ENCODE results near the gene MAP3K7. TPM values are rescaled to one million over a fixed set of nuclear protein-coding genes. Genes with fewer than 3 reads are reported as not detected.
A peak's percentile ranks its signal among the peaks of the same experiment; 100 is the strongest.

MAP3K7 gene
- total and polyA plus RNA-seq, 2 of the 8 experiments (the other 6 are each of a cell fraction or from before 2014, with no cell fraction given) = 27.3 to 34.8 TPM

DNA sequence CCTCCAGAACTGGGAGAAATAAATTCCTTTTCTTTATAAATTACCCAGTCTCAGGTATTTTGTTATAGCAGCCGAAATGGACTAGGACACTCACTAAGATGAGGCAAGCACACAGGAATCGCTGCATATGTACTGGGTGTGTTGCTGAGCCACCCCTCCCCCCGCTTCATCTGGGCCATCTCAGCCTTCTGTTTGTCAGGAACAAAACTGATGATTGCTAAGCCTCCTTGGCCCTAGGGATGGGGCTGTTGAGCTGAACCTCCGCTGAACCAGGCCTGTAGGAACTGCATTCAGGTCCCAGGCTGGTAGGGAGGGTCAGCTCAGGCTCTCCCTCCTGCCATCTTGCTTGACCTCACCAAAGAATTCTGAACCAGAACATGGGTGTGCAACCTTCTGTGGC is 108.6 kb downstream of the MAP3K7 start (continued):
- TF ChIP-seq, protein P1, sequence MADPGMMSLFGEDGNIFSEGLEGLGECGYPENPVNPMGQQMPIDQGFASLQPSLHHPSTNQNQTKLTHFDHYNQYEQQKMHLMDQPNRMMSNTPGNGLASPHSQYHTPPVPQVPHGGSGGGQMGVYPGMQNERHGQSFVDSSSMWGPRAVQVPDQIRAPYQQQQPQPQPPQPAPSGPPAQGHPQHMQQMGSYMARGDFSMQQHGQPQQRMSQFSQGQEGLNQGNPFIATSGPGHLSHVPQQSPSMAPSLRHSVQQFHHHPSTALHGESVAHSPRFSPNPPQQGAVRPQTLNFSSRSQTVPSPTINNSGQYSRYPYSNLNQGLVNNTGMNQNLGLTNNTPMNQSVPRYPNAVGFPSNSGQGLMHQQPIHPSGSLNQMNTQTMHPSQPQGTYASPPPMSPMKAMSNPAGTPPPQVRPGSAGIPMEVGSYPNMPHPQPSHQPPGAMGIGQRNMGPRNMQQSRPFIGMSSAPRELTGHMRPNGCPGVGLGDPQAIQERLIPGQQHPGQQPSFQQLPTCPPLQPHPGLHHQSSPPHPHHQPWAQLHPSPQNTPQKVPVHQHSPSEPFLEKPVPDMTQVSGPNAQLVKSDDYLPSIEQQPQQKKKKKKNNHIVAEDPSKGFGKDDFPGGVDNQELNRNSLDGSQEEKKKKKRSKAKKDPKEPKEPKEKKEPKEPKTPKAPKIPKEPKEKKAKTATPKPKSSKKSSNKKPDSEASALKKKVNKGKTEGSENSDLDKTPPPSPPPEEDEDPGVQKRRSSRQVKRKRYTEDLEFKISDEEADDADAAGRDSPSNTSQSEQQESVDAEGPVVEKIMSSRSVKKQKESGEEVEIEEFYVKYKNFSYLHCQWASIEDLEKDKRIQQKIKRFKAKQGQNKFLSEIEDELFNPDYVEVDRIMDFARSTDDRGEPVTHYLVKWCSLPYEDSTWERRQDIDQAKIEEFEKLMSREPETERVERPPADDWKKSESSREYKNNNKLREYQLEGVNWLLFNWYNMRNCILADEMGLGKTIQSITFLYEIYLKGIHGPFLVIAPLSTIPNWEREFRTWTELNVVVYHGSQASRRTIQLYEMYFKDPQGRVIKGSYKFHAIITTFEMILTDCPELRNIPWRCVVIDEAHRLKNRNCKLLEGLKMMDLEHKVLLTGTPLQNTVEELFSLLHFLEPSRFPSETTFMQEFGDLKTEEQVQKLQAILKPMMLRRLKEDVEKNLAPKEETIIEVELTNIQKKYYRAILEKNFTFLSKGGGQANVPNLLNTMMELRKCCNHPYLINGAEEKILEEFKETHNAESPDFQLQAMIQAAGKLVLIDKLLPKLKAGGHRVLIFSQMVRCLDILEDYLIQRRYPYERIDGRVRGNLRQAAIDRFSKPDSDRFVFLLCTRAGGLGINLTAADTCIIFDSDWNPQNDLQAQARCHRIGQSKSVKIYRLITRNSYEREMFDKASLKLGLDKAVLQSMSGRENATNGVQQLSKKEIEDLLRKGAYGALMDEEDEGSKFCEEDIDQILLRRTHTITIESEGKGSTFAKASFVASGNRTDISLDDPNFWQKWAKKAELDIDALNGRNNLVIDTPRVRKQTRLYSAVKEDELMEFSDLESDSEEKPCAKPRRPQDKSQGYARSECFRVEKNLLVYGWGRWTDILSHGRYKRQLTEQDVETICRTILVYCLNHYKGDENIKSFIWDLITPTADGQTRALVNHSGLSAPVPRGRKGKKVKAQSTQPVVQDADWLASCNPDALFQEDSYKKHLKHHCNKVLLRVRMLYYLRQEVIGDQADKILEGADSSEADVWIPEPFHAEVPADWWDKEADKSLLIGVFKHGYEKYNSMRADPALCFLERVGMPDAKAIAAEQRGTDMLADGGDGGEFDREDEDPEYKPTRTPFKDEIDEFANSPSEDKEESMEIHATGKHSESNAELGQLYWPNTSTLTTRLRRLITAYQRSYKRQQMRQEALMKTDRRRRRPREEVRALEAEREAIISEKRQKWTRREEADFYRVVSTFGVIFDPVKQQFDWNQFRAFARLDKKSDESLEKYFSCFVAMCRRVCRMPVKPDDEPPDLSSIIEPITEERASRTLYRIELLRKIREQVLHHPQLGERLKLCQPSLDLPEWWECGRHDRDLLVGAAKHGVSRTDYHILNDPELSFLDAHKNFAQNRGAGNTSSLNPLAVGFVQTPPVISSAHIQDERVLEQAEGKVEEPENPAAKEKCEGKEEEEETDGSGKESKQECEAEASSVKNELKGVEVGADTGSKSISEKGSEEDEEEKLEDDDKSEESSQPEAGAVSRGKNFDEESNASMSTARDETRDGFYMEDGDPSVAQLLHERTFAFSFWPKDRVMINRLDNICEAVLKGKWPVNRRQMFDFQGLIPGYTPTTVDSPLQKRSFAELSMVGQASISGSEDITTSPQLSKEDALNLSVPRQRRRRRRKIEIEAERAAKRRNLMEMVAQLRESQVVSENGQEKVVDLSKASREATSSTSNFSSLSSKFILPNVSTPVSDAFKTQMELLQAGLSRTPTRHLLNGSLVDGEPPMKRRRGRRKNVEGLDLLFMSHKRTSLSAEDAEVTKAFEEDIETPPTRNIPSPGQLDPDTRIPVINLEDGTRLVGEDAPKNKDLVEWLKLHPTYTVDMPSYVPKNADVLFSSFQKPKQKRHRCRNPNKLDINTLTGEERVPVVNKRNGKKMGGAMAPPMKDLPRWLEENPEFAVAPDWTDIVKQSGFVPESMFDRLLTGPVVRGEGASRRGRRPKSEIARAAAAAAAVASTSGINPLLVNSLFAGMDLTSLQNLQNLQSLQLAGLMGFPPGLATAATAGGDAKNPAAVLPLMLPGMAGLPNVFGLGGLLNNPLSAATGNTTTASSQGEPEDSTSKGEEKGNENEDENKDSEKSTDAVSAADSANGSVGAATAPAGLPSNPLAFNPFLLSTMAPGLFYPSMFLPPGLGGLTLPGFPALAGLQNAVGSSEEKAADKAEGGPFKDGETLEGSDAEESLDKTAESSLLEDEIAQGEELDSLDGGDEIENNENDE (IDR thresholded peaks at IDR 0.05; ENCODE audit: insufficient replicate concordance, low read length) = no peak
- TF ChIP-seq RFX5 (IDR thresholded peaks at IDR 0.05; ENCODE audit: borderline replicate concordance, low read depth, low read length) (no peak), HDAC6 (IDR thresholded peaks at IDR 0.05; ENCODE audit: low read depth, low read length) (no peak), SP2 (IDR thresholded peaks at IDR 0.05; ENCODE audit: low read length) (no peak), CBX5 (IDR thresholded peaks at IDR 0.05; ENCODE audit: low read depth, low read length) (no peak), NANOG (IDR thresholded peaks at IDR 0.05; ENCODE audit: insufficient read depth, low read depth, low read length, poor library complexity, severe bottlenecking) (no peak), RAD21 (IDR thresholded peaks at IDR 0.05 in 1 of 2, conservative IDR thresholded peaks at IDR 0.05 in 1 of 2; ENCODE audit: low read depth in 2 of 2, low read length in 2 of 2) (peak; percentile 65 to 71), PHF8 (conservative IDR thresholded peaks at IDR 0.05; ENCODE audit: low read depth, low read length) (no peak)

Data from H1 (cell line).